T-cell (primary cell): ENCODE measurements around the gene SUN5. TPM values are rescaled to one million over a fixed set of nuclear protein-coding genes. Genes with fewer than 3 reads are reported as not detected.

Experiments
- ATAC-seq, 4 experiments: fragments of 200-7000 bp in 3 of 4; fragments of 150-1000 bp in 1 of 4; cut with Tn5 transposase; replicated peaks in 1 of 4; 1 replicate in 3 of 4; 2 replicates in 1 of 4; pipeline ENCODE4 v1.10.0; 2021; ENCODE audit warnings: moderate library complexity in 3 of 4, mild to moderate bottlenecking in 2 of 4, moderate number of reproducible peaks in 1 of 4
- CTCF ChIA-PET, 2 donors: fragments of 300-600 bp; sonication (Branson Sonifier 250); formaldehyde crosslinking; loops; one replicate each; lab custom pipeline; 2022; ENCODE audit warnings: antibody characterized with exemption in 2 of 2; lab: Charles Lee
- POLR2A ChIA-PET, 2 donors: fragments of 300-600 bp; sonication (Branson Sonifier 250); formaldehyde crosslinking; loops; one replicate each; lab custom pipeline; 2022; ENCODE audit warnings: antibody characterized with exemption in 2 of 2; lab: Charles Lee
- DNase-seq, 35 experiments: peaks; one replicate each; pipeline versions ENCODE4 v3.0.0 to v3.0.0-alpha.2; 2013 to 2023
- H3K27ac ChIP-seq: one replicate; pipeline ENCODE4 v1.5.1; 2013; ENCODE audit warnings: low read length
- H3K27me3 ChIP-seq, 2 experiments: replicated peaks in 1 of 2; 1 replicate in 1 of 2; 2 replicates in 1 of 2; pipeline versions ENCODE4 v1.6.1 to v1.7.0; 2013; ENCODE audit warnings: low read length in 1 of 2, mixed read lengths in 1 of 2; ENCODE audit not compliant: control insufficient read depth in 2 of 2, insufficient read depth in 2 of 2; ENCODE audit errors: extremely low read depth in 1 of 2
- H3K36me3 ChIP-seq, 2 donors: 1 replicate in 1 of 2; 2 replicates in 1 of 2; pipeline versions ENCODE4 v1.6.1 to v1.7.0; 2013; ENCODE audit warnings: low read length in 1 of 2; ENCODE audit not compliant: control insufficient read depth in 2 of 2, insufficient read depth in 1 of 2; ENCODE audit errors: extremely low read depth in 1 of 2
- H3K4me1 ChIP-seq, 2 experiments: 1 replicate in 1 of 2; 2 replicates in 1 of 2; pipeline versions ENCODE4 v1.6.1 to v1.7.0; 2013; ENCODE audit warnings: low read length in 2 of 2, mixed read lengths in 1 of 2; ENCODE audit not compliant: insufficient read depth in 2 of 2, control insufficient read depth in 1 of 2; ENCODE audit errors: extremely low read depth in 1 of 2
- H3K4me3 ChIP-seq, 2 donors: 1 replicate in 1 of 2; 2 replicates in 1 of 2; pipeline versions ENCODE4 v1.5.1 to v1.7.0; 2013; ENCODE audit warnings: mild to moderate bottlenecking in 2 of 2, low read length in 1 of 2, moderate library complexity in 1 of 2; ENCODE audit not compliant: control insufficient read depth in 1 of 2; ENCODE audit errors: extremely low read depth in 1 of 2
- H3K9me3 ChIP-seq: 2 replicates; pipeline ENCODE4 v1.7.0; 2013
- H3K27ac Mint-ChIP-seq, 2 donors: one replicate each; pipeline ENCODE4 v1.8.0; 2020 to 2021; ENCODE audit warnings: mild to moderate bottlenecking in 2 of 2, mixed read lengths in 2 of 2
- H3K27me3 Mint-ChIP-seq, 2 donors: one replicate each; pipeline ENCODE4 v1.8.0; 2021 to 2022; ENCODE audit warnings: mixed read lengths in 2 of 2
- H3K36me3 Mint-ChIP-seq: one replicate; pipeline ENCODE4 v1.8.0; 2021; ENCODE audit warnings: mixed read lengths
- H3K4me1 Mint-ChIP-seq, 3 donors: one replicate each; pipeline ENCODE4 v1.8.0; 2020 to 2022; ENCODE audit warnings: mixed read lengths in 3 of 3, mild to moderate bottlenecking in 1 of 3
- H3K4me3 Mint-ChIP-seq, 3 donors: one replicate each; pipeline ENCODE4 v1.8.0; 2020 to 2022; ENCODE audit warnings: mild to moderate bottlenecking in 3 of 3, mixed read lengths in 3 of 3, moderate library complexity in 3 of 3
- H3K9me3 Mint-ChIP-seq, 3 donors: one replicate each; pipeline ENCODE4 v1.8.0; 2020 to 2022; ENCODE audit warnings: mixed read lengths in 3 of 3
- WGBS: methylation state at CpG from one replicate; pipeline ENCODE4 v1.1.5; 2013; ENCODE audit warnings: missing lambda C conversion rate; ENCODE audit not compliant: insufficient coverage; 5-methylcytosine and 5-hydroxymethylcytosine counted together
- total RNA-seq, 35 experiments: library from RNA in 6 of 35; stranded (reverse) in 6 of 35; fragments of 120-200 nt in 1 of 35; gene quantifications; one replicate each; pipeline versions ENCODE4 v1.2.1 to v1.2.4 and lab custom pipeline; 2013 to 2026

The SUN5 gene
- total RNA-seq, 5 donors from 2014 or later (not counting 1 experiment from before 2014, with no cell fraction given), result not detected

- 77% methylated on average over 5 of the region's 12 CpGs for WGBS
- peaks cover under 1 to 1% (median under 1%) of the 10 kb centered on the region in 3 donors for H3K9me3 Mint-ChIP-seq
- no peaks in the 10 kb centered on the region for H3K36me3 ChIP-seq
- H3K27ac ChIP-seq, result no peak overlapping the region
- POLR2A ChIA-PET, result no interaction called here
- H3K27me3 ChIP-seq, result peaks cover 0 to 11% of the 10 kb centered on the region in 2 experiments
- no peak overlapping the region for H3K4me3 ChIP-seq
- H3K4me1 ChIP-seq, result no peaks in the 10 kb centered on the region
- H3K27ac Mint-ChIP-seq, result no peak overlapping the region
- H3K9me3 ChIP-seq, result no peaks in the 10 kb centered on the region
- no peak overlapping the region for H3K4me3 Mint-ChIP-seq
- DNase-seq (no peak), ATAC-seq (no peak)
- H3K27me3 Mint-ChIP-seq, result no peaks in the 10 kb centered on the region
- CTCF ChIA-PET, result no interaction called here
- H3K36me3 Mint-ChIP-seq, result peaks cover under 1% of the 10 kb centered on the region
- no peaks in the 10 kb centered on the region for H3K4me1 Mint-ChIP-seq
Measured at GRCh38 chr20:33027769-33028751, 23.8 kb upstream of the SUN5 start.

DNA sequence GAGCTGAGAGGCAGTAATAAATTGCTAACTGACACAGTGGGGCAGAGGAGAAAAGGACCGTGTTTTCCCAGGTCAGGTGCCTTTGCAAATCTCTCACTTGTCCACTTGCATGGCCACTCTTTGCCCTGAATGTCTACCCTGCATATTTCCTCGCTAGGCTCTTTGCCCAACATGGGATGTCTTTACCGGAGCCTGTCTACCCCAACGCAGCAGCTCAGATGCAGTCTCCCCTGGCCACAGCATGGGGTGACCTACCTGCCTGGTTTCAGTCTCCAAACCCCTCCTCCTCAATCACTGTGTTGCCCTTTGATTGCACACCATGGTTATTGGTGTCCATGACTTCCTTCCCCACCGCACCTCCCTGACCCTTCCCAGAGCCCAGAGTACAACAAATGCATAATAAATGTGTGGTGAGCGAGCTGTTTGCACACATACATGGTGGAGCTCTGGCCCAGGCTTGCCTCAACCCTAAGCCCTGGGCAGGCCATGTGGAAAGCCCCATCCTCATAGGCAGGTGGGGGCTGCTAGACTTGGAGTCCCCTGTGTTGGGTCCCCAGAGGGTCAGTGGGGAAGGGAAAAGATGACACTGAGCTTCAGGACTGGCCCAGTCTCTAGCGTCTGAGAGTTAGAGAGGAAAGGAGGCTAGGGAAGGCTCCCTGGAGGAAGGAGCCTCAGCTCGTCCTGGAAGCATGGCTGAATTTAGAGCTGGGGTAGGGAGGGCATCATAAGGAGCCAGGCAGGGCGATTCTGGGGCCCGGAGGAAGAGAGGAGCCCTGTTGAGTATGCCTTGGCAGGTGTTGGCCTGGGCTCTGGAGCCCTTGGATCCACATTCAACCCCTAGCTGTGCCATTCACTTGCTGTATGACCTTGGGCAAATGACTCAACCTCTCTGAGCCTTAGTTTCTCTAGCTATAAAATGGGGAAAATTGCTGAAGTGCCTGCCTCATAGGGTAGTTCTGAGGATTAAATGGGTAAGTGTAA is 22.8 kb upstream of the SUN5 start:
- Histone ChIP-seq H3K27me3 (peaks cover 0 to 8% of the 10 kb centered on the region in 2 experiments), H3K4me3 (no peak overlapping the region), H3K9me3 (no peaks in the 10 kb centered on the region), H3K27ac (no peak overlapping the region), H3K36me3 (no peaks in the 10 kb centered on the region), H3K4me1 (no peaks in the 10 kb centered on the region)
- no peak overlapping the region for H3K27ac Mint-ChIP-seq
- no peaks in the 10 kb centered on the region for H3K9me3 Mint-ChIP-seq
- no peak for ATAC-seq
- ChIA-PET POLR2A (no interaction called here), CTCF (no interaction called here)
- 78% methylated on average over 8 of the region's 10 CpGs for WGBS
- H3K4me1 Mint-ChIP-seq, result peaks cover 0 to under 1% (median 0%) of the 10 kb centered on the region in 3 donors
- no peak overlapping the region for H3K4me3 Mint-ChIP-seq
- no peaks in the 10 kb centered on the region for H3K36me3 Mint-ChIP-seq
- no peak for DNase-seq
- H3K27me3 Mint-ChIP-seq, result no peaks in the 10 kb centered on the region

- peaks cover 0 to 2% (median 0%) of the 10 kb centered on the region in 3 donors for H3K4me1 Mint-ChIP-seq
- ATAC-seq, result no peak
Measured at GRCh38 chr20:33026072-33026778, 22.0 kb upstream of the SUN5 start.

DNA sequence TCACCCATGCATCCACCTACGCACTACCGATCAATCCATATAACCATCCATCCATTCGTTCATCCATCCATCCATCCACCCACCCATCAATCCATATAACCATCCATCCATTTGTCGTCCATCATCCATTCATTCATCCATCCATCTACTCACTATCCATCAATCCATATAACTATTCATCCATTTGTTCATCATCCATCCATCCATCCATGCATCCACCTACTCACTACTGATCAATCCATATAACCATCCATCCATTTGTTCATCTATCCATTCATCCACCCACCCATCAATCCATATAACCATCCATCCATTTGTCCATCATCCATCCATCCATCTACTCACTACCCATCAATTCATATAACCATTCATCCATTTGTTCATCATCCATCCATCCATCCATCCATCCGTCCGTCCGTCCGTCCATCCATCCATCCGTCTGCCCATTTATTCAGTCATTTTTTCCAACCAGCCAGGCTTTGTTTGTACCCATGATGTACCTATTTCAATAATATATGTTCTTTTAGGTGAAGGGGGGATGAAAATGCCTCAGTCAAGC is 21.2 kb upstream of the SUN5 start:
- WGBS, result 78% methylated on average over 4 of the region's 9 CpGs

More at GRCh38 chr20:33026072-33026778, 22.0 kb upstream of the SUN5 start:
- H3K36me3 Mint-ChIP-seq, result no peaks in the 10 kb centered on the region
- H3K27me3 Mint-ChIP-seq, result no peaks in the 10 kb centered on the region
- H3K36me3 ChIP-seq, result no peaks in the 10 kb centered on the region
- H3K9me3 Mint-ChIP-seq, result no peaks in the 10 kb centered on the region
- WGBS, result 77% methylated on average over 5 of the region's 5 CpGs
- CTCF ChIA-PET, result no interaction called here
- no peak overlapping the region for H3K4me3 ChIP-seq
- H3K27me3 ChIP-seq, result peaks cover 0 to 8% of the 10 kb centered on the region in 2 experiments
- H3K27ac Mint-ChIP-seq, result no peak overlapping the region
- no peak for DNase-seq
- H3K4me3 Mint-ChIP-seq, result no peak overlapping the region
- no peaks in the 10 kb centered on the region for H3K4me1 ChIP-seq
- H3K9me3 ChIP-seq, result no peaks in the 10 kb centered on the region
- H3K27ac ChIP-seq, result no peak overlapping the region
- POLR2A ChIA-PET, result no interaction called here

GRCh38 chr20:33024609-33025317 is 20.5 kb upstream of the SUN5 start:
- CTCF ChIA-PET, result no interaction called here
- no peaks in the 10 kb centered on the region for H3K36me3 Mint-ChIP-seq
- H3K27me3 Mint-ChIP-seq, result no peaks in the 10 kb centered on the region
- Histone ChIP-seq H3K27me3 (peaks cover 0 to 8% of the 10 kb centered on the region in 2 experiments), H3K27ac (no peak overlapping the region), H3K4me1 (no peaks in the 10 kb centered on the region), H3K36me3 (no peaks in the 10 kb centered on the region), H3K4me3 (no peak overlapping the region), H3K9me3 (no peaks in the 10 kb centered on the region)
- no peak for ATAC-seq
- peaks cover 0 to 2% (median 0%) of the 10 kb centered on the region in 3 donors for H3K4me1 Mint-ChIP-seq
- DNase-seq, result no peak
- H3K9me3 Mint-ChIP-seq, result no peaks in the 10 kb centered on the region
- WGBS, result 64% methylated on average over 3 of the region's 5 CpGs
- POLR2A ChIA-PET, result no interaction called here
- no peak overlapping the region for H3K4me3 Mint-ChIP-seq
- H3K27ac Mint-ChIP-seq, result no peak overlapping the region

More for the DNA sequence above, 21.2 kb upstream of the SUN5 start:
- no peaks in the 10 kb centered on the region for H3K4me1 ChIP-seq
- no peaks in the 10 kb centered on the region for H3K36me3 Mint-ChIP-seq
- no peak overlapping the region for H3K27ac ChIP-seq
- H3K4me3 Mint-ChIP-seq, result no peak overlapping the region
- DNase-seq, result no peak
- H3K36me3 ChIP-seq, result no peaks in the 10 kb centered on the region
- no peak for ATAC-seq
- H3K27me3 Mint-ChIP-seq, result no peaks in the 10 kb centered on the region
- H3K27ac Mint-ChIP-seq, result no peak overlapping the region
- POLR2A ChIA-PET, result no interaction called here
- peaks cover 0 to 8% of the 10 kb centered on the region in 2 experiments for H3K27me3 ChIP-seq
- no peaks in the 10 kb centered on the region for H3K9me3 ChIP-seq
- H3K4me1 Mint-ChIP-seq, result peaks cover 0 to 2% (median 0%) of the 10 kb centered on the region in 3 donors
- CTCF ChIA-PET, result no interaction called here
- H3K9me3 Mint-ChIP-seq, result no peaks in the 10 kb centered on the region
- H3K4me3 ChIP-seq, result no peak overlapping the region
